Measurements from ENCODE around the gene SF3B4. TPM values are rescaled to one million over a fixed set of nuclear protein-coding genes. Genes with fewer than 3 reads are reported as not detected.

The SF3B4 gene
- total RNA-seq, 1 experiment from 2014 or later = 79.2 TPM

- peaks cover 16% of the 10 kb centered on the region for H3K4me1 Mint-ChIP-seq (ENCODE audit: insufficient read depth, unreplicated experiment)
- TF ChIP-seq CTCF (IDR thresholded peaks at IDR 0.05; ENCODE audit: unreplicated experiment) = no peak
- intact Hi-C loops (cut with micrococcal nuclease) = no loop called here
- H3K27me3 Mint-ChIP-seq (ENCODE audit: insufficient read depth, unreplicated experiment) = no peaks in the 10 kb centered on the region
- ChIA-PET CTCF (no interaction called here), POLR2A (interaction anchor here (1.0 to 5.9 kb wide), 2 partner anchors 10 to 32 kb away, joined by 3 to 92 read pairs; a partner anchor contains a TSS)
- BruUV-seq (replicated peaks) = no TSS peak
- H3K9me3 Mint-ChIP-seq (ENCODE audit: unreplicated experiment) = no peaks in the 10 kb centered on the region
- H3K27ac Mint-ChIP-seq (ENCODE audit: low read depth, unreplicated experiment) = no peak overlapping the region
- no peak overlapping the region for H3K4me3 Mint-ChIP-seq (ENCODE audit: unreplicated experiment)
- no peaks in the 10 kb centered on the region for H3K36me3 Mint-ChIP-seq (ENCODE audit: insufficient read depth, unreplicated experiment)
- no peak for DNase-seq (ENCODE audit: unreplicated experiment)
Observed at GRCh38 chr1:149896575-149896974, 31.0 kb downstream of the SF3B4 start.

- no peak for TF ChIP-seq CTCF (IDR thresholded peaks at IDR 0.05; ENCODE audit: unreplicated experiment)
- BruUV-seq (replicated peaks) = no TSS peak
- Mint-ChIP-seq H3K9me3 (ENCODE audit: unreplicated experiment) (no peaks in the 10 kb centered on the region), H3K27ac (ENCODE audit: low read depth, unreplicated experiment) (no peak overlapping the region), H3K4me1 (ENCODE audit: insufficient read depth, unreplicated experiment) (no peaks in the 10 kb centered on the region), H3K27me3 (ENCODE audit: insufficient read depth, unreplicated experiment) (no peaks in the 10 kb centered on the region), H3K36me3 (ENCODE audit: insufficient read depth, unreplicated experiment) (no peaks in the 10 kb centered on the region), H3K4me3 (ENCODE audit: unreplicated experiment) (no peak overlapping the region)
- POLR2A ChIA-PET = interaction anchor here (0.6 to 11.7 kb wide), 22 partner anchors 9 to 1334 kb away, joined by 3 to 632 read pairs (median 24); partner anchors contain the start of genes BOLA1, MTMR11, OTUD7B and SF3B4
- intact Hi-C loops (cut with micrococcal nuclease) = loop anchor here (1.0 to 2.0 kb wide), 4 partner anchors 38 to 298 kb away; partner anchors contain the start of gene SF3B4
- peak; percentile 67 for DNase-seq (ENCODE audit: unreplicated experiment)
- CTCF ChIA-PET = interaction anchor here (0.6 to 1.7 kb wide), 18 partner anchors 12 to 318 kb away, joined by 3 to 8 read pairs (median 3); partner anchors contain the start of gene OTUD7B
Observed at GRCh38 chr1:149888999-149889289, 38.7 kb downstream of the SF3B4 start.

GRCh38 chr1:149888247-149888998 lies 39.2 kb downstream of the SF3B4 start:
- Mint-ChIP-seq H3K4me1 (ENCODE audit: insufficient read depth, unreplicated experiment) (no peaks in the 10 kb centered on the region), H3K9me3 (ENCODE audit: unreplicated experiment) (no peaks in the 10 kb centered on the region), H3K36me3 (ENCODE audit: insufficient read depth, unreplicated experiment) (no peaks in the 10 kb centered on the region), H3K27me3 (ENCODE audit: insufficient read depth, unreplicated experiment) (no peaks in the 10 kb centered on the region), H3K4me3 (ENCODE audit: unreplicated experiment) (no peak overlapping the region), H3K27ac (ENCODE audit: low read depth, unreplicated experiment) (no peak overlapping the region)
- TF ChIP-seq CTCF (IDR thresholded peaks at IDR 0.05; ENCODE audit: unreplicated experiment) = peak; percentile 86
- POLR2A ChIA-PET = interaction anchor here (0.6 to 11.7 kb wide), 53 partner anchors 9 to 1334 kb away, joined by 3 to 632 read pairs (median 9); partner anchors contain the start of genes ANP32E, BOLA1, MCL1 and MTMR11
- DNase-seq (ENCODE audit: unreplicated experiment) = peak; percentile 95
- intact Hi-C loops (cut with micrococcal nuclease) = loop anchor here (1.0 to 2.0 kb wide), 4 partner anchors 38 to 298 kb away; partner anchors contain the start of gene SF3B4
- BruUV-seq (replicated peaks) = no TSS peak
- CTCF ChIA-PET = interaction anchor here (0.6 to 1.7 kb wide), 26 partner anchors 11 to 318 kb away, joined by 3 to 8 read pairs (median 3); partner anchors contain the start of genes OTUD7B and VPS45
